HCT116 (cell line): ENCODE measurements around the gene OTOR.

Source experiments
- POLR2A ChIP-seq: IDR thresholded peaks from 2 replicates; pipeline ENCODE4 v1.7.0; 2011; ENCODE audit warnings: borderline replicate concordance; ENCODE audit not compliant: insufficient read depth, insufficient read length; ENCODE audit errors: extremely low read depth
- SRF ChIP-seq: IDR thresholded peaks from 2 replicates; pipeline ENCODE4 v1.6.1; 2012; ENCODE audit warnings: low read depth
- YY1 ChIP-seq: IDR thresholded peaks from 2 replicates; pipeline ENCODE4 v1.6.1; 2011; ENCODE audit warnings: low read length, low read depth, moderate library complexity, mild to moderate bottlenecking; ENCODE audit not compliant: insufficient replicate concordance; ENCODE audit errors: extremely low read depth
- TF ChIP-seq, protein P1 (sequence below): IDR thresholded peaks from 2 replicates; pipeline ENCODE4 v1.6.1; 2012; ENCODE audit warnings: low read depth
- TF ChIP-seq, protein P2 (sequence below), 3 experiments: fragments of 200-600 bp in 1 of 3; sonication (generic) in 1 of 3; IDR thresholded peaks in 2 of 3; conservative IDR thresholded peaks in 1 of 3; 2 replicates each; pipeline ENCODE4 v1.5.1; 2012 to 2017; ENCODE audit warnings: low read depth in 2 of 3, low read length in 2 of 3, antibody characterized with exemption in 1 of 3, borderline replicate concordance in 1 of 3, control low read depth in 1 of 3, mild to moderate bottlenecking in 1 of 3, mixed read lengths in 1 of 3, mixed run types in 1 of 3, moderate library complexity in 1 of 3; ENCODE audit not compliant: insufficient read depth in 1 of 3

DNA sequence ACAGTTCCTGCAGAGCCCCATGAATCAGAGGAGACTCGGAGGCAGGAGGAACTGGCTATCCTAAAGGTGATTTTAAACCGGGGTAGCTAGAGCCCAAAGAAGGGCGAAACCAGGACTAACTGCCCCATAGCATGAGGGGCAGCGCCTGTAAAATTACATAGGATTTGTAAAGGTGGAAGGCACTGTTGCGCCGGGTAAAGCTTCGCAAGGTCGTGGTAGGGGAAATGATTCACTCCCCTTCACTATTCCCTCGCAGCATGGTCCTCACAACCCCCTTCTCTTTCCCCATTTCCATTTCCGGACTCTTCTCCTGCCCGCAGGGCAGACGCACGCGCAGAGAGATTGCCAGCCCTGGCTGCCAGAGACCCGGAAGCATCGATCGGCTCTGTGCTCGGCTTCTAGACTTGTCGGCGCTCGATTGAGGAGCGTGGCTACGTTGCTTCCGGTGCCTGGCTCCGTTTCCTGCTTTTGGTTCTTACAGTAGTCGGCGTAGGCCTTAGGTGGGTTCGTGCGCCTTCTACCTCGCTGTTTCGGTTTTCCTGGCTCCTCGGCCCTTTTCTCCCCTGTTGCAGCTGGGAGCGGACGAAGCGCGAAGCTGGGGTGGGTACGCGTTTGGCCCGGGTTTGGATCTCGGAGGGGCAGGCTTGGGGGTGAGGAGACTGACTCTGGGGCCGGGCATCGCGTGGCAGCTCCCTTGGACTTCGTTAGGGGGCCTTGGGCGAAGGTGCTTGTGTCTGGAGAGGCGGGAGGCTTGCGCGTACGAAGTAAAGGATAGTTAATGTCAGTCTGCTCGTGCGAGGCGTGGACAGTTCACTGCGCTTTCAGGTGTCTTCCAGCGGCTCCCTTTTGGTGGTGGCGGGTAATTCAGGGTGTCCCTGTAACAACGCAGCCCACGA, 18.3 kb upstream of the OTOR start, which contains the start of gene SNRPB2:
- TF ChIP-seq, protein P1, sequence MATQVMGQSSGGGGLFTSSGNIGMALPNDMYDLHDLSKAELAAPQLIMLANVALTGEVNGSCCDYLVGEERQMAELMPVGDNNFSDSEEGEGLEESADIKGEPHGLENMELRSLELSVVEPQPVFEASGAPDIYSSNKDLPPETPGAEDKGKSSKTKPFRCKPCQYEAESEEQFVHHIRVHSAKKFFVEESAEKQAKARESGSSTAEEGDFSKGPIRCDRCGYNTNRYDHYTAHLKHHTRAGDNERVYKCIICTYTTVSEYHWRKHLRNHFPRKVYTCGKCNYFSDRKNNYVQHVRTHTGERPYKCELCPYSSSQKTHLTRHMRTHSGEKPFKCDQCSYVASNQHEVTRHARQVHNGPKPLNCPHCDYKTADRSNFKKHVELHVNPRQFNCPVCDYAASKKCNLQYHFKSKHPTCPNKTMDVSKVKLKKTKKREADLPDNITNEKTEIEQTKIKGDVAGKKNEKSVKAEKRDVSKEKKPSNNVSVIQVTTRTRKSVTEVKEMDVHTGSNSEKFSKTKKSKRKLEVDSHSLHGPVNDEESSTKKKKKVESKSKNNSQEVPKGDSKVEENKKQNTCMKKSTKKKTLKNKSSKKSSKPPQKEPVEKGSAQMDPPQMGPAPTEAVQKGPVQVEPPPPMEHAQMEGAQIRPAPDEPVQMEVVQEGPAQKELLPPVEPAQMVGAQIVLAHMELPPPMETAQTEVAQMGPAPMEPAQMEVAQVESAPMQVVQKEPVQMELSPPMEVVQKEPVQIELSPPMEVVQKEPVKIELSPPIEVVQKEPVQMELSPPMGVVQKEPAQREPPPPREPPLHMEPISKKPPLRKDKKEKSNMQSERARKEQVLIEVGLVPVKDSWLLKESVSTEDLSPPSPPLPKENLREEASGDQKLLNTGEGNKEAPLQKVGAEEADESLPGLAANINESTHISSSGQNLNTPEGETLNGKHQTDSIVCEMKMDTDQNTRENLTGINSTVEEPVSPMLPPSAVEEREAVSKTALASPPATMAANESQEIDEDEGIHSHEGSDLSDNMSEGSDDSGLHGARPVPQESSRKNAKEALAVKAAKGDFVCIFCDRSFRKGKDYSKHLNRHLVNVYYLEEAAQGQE = no peak
- TF ChIP-seq, protein P2, sequence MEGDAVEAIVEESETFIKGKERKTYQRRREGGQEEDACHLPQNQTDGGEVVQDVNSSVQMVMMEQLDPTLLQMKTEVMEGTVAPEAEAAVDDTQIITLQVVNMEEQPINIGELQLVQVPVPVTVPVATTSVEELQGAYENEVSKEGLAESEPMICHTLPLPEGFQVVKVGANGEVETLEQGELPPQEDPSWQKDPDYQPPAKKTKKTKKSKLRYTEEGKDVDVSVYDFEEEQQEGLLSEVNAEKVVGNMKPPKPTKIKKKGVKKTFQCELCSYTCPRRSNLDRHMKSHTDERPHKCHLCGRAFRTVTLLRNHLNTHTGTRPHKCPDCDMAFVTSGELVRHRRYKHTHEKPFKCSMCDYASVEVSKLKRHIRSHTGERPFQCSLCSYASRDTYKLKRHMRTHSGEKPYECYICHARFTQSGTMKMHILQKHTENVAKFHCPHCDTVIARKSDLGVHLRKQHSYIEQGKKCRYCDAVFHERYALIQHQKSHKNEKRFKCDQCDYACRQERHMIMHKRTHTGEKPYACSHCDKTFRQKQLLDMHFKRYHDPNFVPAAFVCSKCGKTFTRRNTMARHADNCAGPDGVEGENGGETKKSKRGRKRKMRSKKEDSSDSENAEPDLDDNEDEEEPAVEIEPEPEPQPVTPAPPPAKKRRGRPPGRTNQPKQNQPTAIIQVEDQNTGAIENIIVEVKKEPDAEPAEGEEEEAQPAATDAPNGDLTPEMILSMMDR (IDR thresholded peaks at IDR 0.05 in 2 of 3, conservative IDR thresholded peaks at IDR 0.05 in 1 of 3; ENCODE audit: borderline replicate concordance in 1 of 3, insufficient read depth in 1 of 3, low read depth in 2 of 3, low read length in 2 of 3) = no peak
- TF ChIP-seq YY1 = peak; percentile 83
- TF ChIP-seq POLR2A = peak; percentile 71
- peak; percentile 98 for TF ChIP-seq SRF
